Mesothelial cell of epicardium (in vitro differentiated cells): ENCODE measurements around the gene HECW1. TPM values are rescaled to one million over a fixed set of nuclear protein-coding genes. Genes with fewer than 3 reads are reported as not detected.
"Not testable (repeated sequence)": the region's sequence is repeated elsewhere in the genome, so short reads cannot be mapped to it uniquely, and the experiment has no call there.

ENCODE experiments used
- DNase-seq, 2 experiments: peaks; one replicate each; pipeline ENCODE4 v3.0.0; 2021; ENCODE audit warnings: low spot score in 2 of 2; ENCODE audit not compliant: unreplicated experiment in 2 of 2
- H3K27ac Mint-ChIP-seq: 2 replicates; pipeline ENCODE4 v1.8.0; 2021; ENCODE audit warnings: mixed read lengths
- H3K27me3 Mint-ChIP-seq: 2 replicates; pipeline ENCODE4 v1.8.0; 2021; ENCODE audit warnings: low read depth, mixed read lengths
- H3K36me3 Mint-ChIP-seq: 2 replicates; pipeline ENCODE4 v1.8.0; 2021; ENCODE audit warnings: mixed read lengths
- H3K4me1 Mint-ChIP-seq: 2 replicates; pipeline ENCODE4 v1.8.0; 2021; ENCODE audit warnings: mixed read lengths
- H3K4me3 Mint-ChIP-seq: 2 replicates; pipeline ENCODE4 v1.8.0; 2021; ENCODE audit warnings: mild to moderate bottlenecking, moderate library complexity, mixed read lengths
- H3K9me3 Mint-ChIP-seq: 2 replicates; pipeline ENCODE4 v1.8.0; 2021; ENCODE audit warnings: mixed read lengths
- CTCF ChIP-seq: fragments of 200-600 bp; sonication (generic); IDR thresholded peaks from one replicate; pipeline ENCODE4 v1.5.0; 2021; ENCODE audit warnings: antibody characterized with exemption; ENCODE audit not compliant: unreplicated experiment
- total RNA-seq: library from RNA; stranded (reverse); gene quantifications from 3 replicates; pipeline ENCODE4 v1.2.1, GENCODE V29; 2021

The HECW1 gene
- total RNA-seq, 1 donor from 2014 or later: 1.4 TPM

DNA sequence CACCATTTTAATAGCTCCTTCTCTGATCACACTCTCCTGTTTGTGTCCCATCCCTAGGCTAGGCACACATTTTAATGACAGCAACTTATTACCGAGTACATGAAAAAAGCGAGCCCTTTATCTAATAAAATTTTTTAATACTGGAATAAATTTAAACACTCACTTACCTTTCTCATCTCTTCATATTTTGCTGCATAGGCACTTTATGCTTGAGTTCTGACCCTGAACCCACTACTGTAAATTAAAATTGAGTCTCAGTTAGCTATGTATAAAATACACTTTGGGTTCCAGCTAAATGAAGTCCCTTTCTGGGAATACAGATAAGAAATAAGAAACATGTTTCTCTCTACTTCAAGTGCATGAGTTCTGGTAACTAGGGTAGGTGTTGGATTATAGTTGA lies 104.6 kb downstream of the HECW1 start:
- H3K9me3 Mint-ChIP-seq: peaks cover 7% of the 10 kb centered on the region
- no peak for TF ChIP-seq CTCF
- H3K4me3 Mint-ChIP-seq: no peak overlapping the region
- H3K4me1 Mint-ChIP-seq: peaks cover under 1% of the 10 kb centered on the region
- H3K36me3 Mint-ChIP-seq: no peaks in the 10 kb centered on the region
- H3K27ac Mint-ChIP-seq: no peak overlapping the region
- no peaks in the 10 kb centered on the region for H3K27me3 Mint-ChIP-seq
- no peak for DNase-seq

GRCh38 chr7:43218901-43219300 lies 106.5 kb downstream of the HECW1 start:
- H3K9me3 Mint-ChIP-seq, H3K36me3 Mint-ChIP-seq, H3K27ac Mint-ChIP-seq, H3K27me3 Mint-ChIP-seq, DNase-seq, H3K4me1 Mint-ChIP-seq, H3K4me3 Mint-ChIP-seq: not testable (repeated sequence)

- Mint-ChIP-seq H3K9me3 (peaks cover 7% of the 10 kb centered on the region), H3K36me3 (no peaks in the 10 kb centered on the region), H3K4me1 (no peaks in the 10 kb centered on the region), H3K27me3 (no peaks in the 10 kb centered on the region), H3K27ac (no peak overlapping the region), H3K4me3 (no peak overlapping the region)
- TF ChIP-seq CTCF: no peak
- no peak for DNase-seq
Measured at GRCh38 chr7:43220250-43220649, 107.8 kb downstream of the HECW1 start.

DNA sequence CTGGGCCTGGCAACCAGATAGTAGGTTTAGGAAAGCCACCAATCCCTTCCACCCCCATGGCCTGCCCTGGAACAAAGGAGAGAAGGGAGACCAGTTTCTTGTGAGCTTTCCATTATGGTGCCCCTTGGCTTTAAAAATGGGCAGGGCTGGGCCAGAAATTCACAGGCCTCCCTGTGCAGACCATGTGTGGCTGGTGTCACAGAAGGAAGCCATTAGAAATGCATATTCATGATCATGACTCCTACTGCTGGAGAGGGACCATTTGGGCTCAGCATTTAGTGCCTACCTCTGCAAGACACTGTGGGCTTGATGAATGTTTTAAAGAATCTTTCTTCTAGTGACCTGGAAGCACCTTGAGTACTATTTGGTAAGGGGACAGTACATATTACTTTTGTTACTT lies 108.3 kb downstream of the HECW1 start:
- H3K36me3 Mint-ChIP-seq: no peaks in the 10 kb centered on the region
- H3K4me1 Mint-ChIP-seq: no peaks in the 10 kb centered on the region
- H3K27ac Mint-ChIP-seq: no peak overlapping the region
- no peaks in the 10 kb centered on the region for H3K27me3 Mint-ChIP-seq
- H3K9me3 Mint-ChIP-seq: peaks cover 7% of the 10 kb centered on the region
- no peak for DNase-seq
- H3K4me3 Mint-ChIP-seq: no peak overlapping the region
- no peak for TF ChIP-seq CTCF

- DNase-seq: no peak
- no peaks in the 10 kb centered on the region for H3K27me3 Mint-ChIP-seq
- H3K27ac Mint-ChIP-seq: no peak overlapping the region
Measured at GRCh38 chr7:43229801-43230200, 117.4 kb downstream of the HECW1 start.

GRCh38 chr7:43232366-43232765 lies 119.9 kb downstream of the HECW1 start:
- no peak for TF ChIP-seq CTCF
- no peaks in the 10 kb centered on the region for H3K9me3 Mint-ChIP-seq

More at GRCh38 chr7:43229801-43230200, 117.4 kb downstream of the HECW1 start:
- no peak for TF ChIP-seq CTCF
- Mint-ChIP-seq H3K9me3 (no peaks in the 10 kb centered on the region), H3K4me3 (no peak overlapping the region), H3K36me3 (no peaks in the 10 kb centered on the region), H3K4me1 (no peaks in the 10 kb centered on the region)

More at GRCh38 chr7:43232366-43232765, 119.9 kb downstream of the HECW1 start:
- Mint-ChIP-seq H3K27me3 (no peaks in the 10 kb centered on the region), H3K4me3 (no peak overlapping the region), H3K36me3 (no peaks in the 10 kb centered on the region), H3K4me1 (no peaks in the 10 kb centered on the region), H3K27ac (no peak overlapping the region)
- DNase-seq: no peak
